Keratinocyte (primary cell): ENCODE data around the gene SNTG2.

Experiments used
- EZH2 ChIP-seq: IDR thresholded peaks from one replicate; pipeline ENCODE4 v1.6.1; 2012; ENCODE audit warnings: inconsistent platforms, mild to moderate bottlenecking, low read length, moderate library complexity
- TF ChIP-seq, protein P1 (sequence below), 3 experiments: IDR thresholded peaks in 1 of 3; conservative IDR thresholded peaks in 1 of 3; optimal IDR thresholded peaks in 1 of 3; 2 replicates in 2 of 3; 3 replicates in 1 of 3; pipeline versions ENCODE3 to v1.5.1; 2011; ENCODE audit warnings: low read length in 3 of 3, mild to moderate bottlenecking in 3 of 3, moderate library complexity in 2 of 3, control low read depth in 1 of 3, inconsistent platforms in 1 of 3; ENCODE audit not compliant: insufficient read depth in 2 of 3; ENCODE audit errors: extremely low read depth in 1 of 3

DNA sequence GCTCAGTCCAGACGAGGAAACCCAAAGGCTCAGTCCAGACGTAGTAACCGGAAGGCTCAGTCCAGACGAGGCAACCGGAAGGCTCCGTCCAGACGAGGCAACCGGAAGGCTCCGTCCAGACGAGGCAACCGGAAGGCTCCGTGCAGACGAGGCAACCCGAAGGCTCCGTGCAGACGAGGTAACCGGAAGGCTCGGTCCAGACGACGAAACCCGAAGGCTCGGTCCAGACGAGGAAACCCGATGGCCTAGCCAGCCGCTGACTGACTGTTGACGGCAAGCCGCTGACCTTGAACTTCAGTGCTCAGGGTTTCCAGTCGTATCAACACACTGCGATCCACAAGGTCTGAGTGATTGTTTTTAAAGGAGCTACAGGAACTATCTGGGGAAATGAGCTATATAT, 312.0 kb downstream of the SNTG2 start:
- TF ChIP-seq EZH2: no peak
- TF ChIP-seq, protein P1, sequence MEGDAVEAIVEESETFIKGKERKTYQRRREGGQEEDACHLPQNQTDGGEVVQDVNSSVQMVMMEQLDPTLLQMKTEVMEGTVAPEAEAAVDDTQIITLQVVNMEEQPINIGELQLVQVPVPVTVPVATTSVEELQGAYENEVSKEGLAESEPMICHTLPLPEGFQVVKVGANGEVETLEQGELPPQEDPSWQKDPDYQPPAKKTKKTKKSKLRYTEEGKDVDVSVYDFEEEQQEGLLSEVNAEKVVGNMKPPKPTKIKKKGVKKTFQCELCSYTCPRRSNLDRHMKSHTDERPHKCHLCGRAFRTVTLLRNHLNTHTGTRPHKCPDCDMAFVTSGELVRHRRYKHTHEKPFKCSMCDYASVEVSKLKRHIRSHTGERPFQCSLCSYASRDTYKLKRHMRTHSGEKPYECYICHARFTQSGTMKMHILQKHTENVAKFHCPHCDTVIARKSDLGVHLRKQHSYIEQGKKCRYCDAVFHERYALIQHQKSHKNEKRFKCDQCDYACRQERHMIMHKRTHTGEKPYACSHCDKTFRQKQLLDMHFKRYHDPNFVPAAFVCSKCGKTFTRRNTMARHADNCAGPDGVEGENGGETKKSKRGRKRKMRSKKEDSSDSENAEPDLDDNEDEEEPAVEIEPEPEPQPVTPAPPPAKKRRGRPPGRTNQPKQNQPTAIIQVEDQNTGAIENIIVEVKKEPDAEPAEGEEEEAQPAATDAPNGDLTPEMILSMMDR (optimal IDR thresholded peaks at IDR 0.05 in 1 of 3, IDR thresholded peaks at IDR 0.05 in 1 of 3, conservative IDR thresholded peaks at IDR 0.05 in 1 of 3; ENCODE audit: extremely low read depth in 1 of 3, insufficient read depth in 2 of 3, low read length in 3 of 3): no peak
